Neuronal stem cell (in vitro differentiated cells): ENCODE measurements around the gene ZFR.
"Not testable (repeated sequence)": the region's sequence is repeated elsewhere in the genome, so short reads cannot be mapped to it uniquely, and the experiment has no call there.

Experiments used
- DNase-seq: peaks from one replicate; pipeline ENCODE4 v3.0.0-alpha.2; 2013; ENCODE audit warnings: low spot score
- H2AFZ ChIP-seq: one replicate; pipeline ENCODE4 v1.6.1; 2013; ENCODE audit warnings: mild to moderate bottlenecking, low read length, inconsistent platforms
- H2AK5ac ChIP-seq: 2 replicates; pipeline ENCODE4 v1.6.1; 2013; ENCODE audit warnings: low read depth, mild to moderate bottlenecking, inconsistent platforms, low read length, moderate library complexity, mixed read lengths
- H2BK120ac ChIP-seq: 2 replicates; pipeline ENCODE4 v1.6.1; 2013; ENCODE audit warnings: low read depth, mild to moderate bottlenecking, inconsistent platforms, low read length, moderate library complexity, mixed read lengths
- H2BK12ac ChIP-seq: one replicate; pipeline ENCODE4 v1.6.1; 2013; ENCODE audit warnings: low read length, inconsistent platforms
- H2BK15ac ChIP-seq: 2 replicates; pipeline ENCODE4 v1.6.1; 2013; ENCODE audit warnings: mild to moderate bottlenecking, low read length, inconsistent platforms, mixed read lengths
- H2BK5ac ChIP-seq: one replicate; pipeline ENCODE4 v1.6.1; 2013; ENCODE audit warnings: inconsistent platforms, mild to moderate bottlenecking, low read length, moderate library complexity
- H3K14ac ChIP-seq: one replicate; pipeline ENCODE4 v1.6.1; 2013; ENCODE audit warnings: low read length, inconsistent platforms
- H3K18ac ChIP-seq: 2 replicates; pipeline ENCODE4 v1.6.1; 2013; ENCODE audit warnings: low read length, inconsistent platforms
- H3K23ac ChIP-seq: 2 replicates; pipeline ENCODE4 v1.6.1; 2013; ENCODE audit warnings: low read depth, mild to moderate bottlenecking, mixed read lengths, low read length, inconsistent platforms; ENCODE audit not compliant: poor library complexity
- H3K27ac ChIP-seq: replicated peaks from 3 replicates; pipeline ENCODE4 v1.5.1; 2013; ENCODE audit warnings: low read length, inconsistent platforms
- H3K27me3 ChIP-seq, 3 experiments: 2 replicates each; pipeline ENCODE4 v1.6.1; 2013; ENCODE audit warnings: low read length in 3 of 3, mild to moderate bottlenecking in 2 of 3, inconsistent platforms in 1 of 3, low read depth in 1 of 3, mixed read lengths in 1 of 3, moderate library complexity in 1 of 3; ENCODE audit not compliant: control insufficient read depth in 3 of 3, insufficient read depth in 3 of 3
- H3K36me3 ChIP-seq, 2 donors: replicated peaks in 1 of 2; 2 replicates each; pipeline ENCODE4 v1.6.1; 2013; ENCODE audit warnings: low read length in 2 of 2; ENCODE audit not compliant: control insufficient read depth in 2 of 2, insufficient read depth in 2 of 2
- H3K4ac ChIP-seq: 2 replicates; pipeline ENCODE4 v1.6.1; 2013; ENCODE audit warnings: inconsistent platforms, mild to moderate bottlenecking, low read length, moderate library complexity
- H3K4me1 ChIP-seq, 2 donors: 1 replicate in 1 of 2; 2 replicates in 1 of 2; pipeline ENCODE4 v1.6.1; 2013; ENCODE audit warnings: low read length in 2 of 2, low read depth in 1 of 2; ENCODE audit not compliant: control insufficient read depth in 2 of 2, insufficient read depth in 1 of 2
- H3K4me2 ChIP-seq: one replicate; pipeline ENCODE4 v1.6.1; 2013; ENCODE audit warnings: mild to moderate bottlenecking, low read length, inconsistent platforms; ENCODE audit not compliant: insufficient read depth, poor library complexity, severe bottlenecking
- H3K4me3 ChIP-seq, 2 donors: 2 replicates each; pipeline ENCODE4 v1.5.1; 2013; ENCODE audit warnings: low read length in 2 of 2, mild to moderate bottlenecking in 2 of 2, inconsistent platforms in 1 of 2, moderate library complexity in 1 of 2
- H3K79me1 ChIP-seq: one replicate; pipeline ENCODE4 v1.6.1; 2013; ENCODE audit warnings: low read depth, mild to moderate bottlenecking, inconsistent platforms, low read length, moderate library complexity
- H3K9ac ChIP-seq: one replicate; pipeline ENCODE4 v1.6.1; 2013; ENCODE audit warnings: mild to moderate bottlenecking, low read depth, low read length, inconsistent platforms; ENCODE audit not compliant: poor library complexity
- H3K9me3 ChIP-seq, 2 donors: replicated peaks in 1 of 2; 2 replicates each; pipeline versions ENCODE3 to v1.6.1; 2013; ENCODE audit warnings: low read length in 2 of 2, mild to moderate bottlenecking in 2 of 2, inconsistent platforms in 1 of 2, low read depth in 1 of 2, mixed read lengths in 1 of 2, moderate library complexity in 1 of 2; ENCODE audit not compliant: control insufficient read depth in 2 of 2, insufficient read depth in 1 of 2
- H4K8ac ChIP-seq: one replicate; pipeline ENCODE4 v1.6.1; 2013; ENCODE audit warnings: low read depth, mild to moderate bottlenecking, inconsistent platforms, low read length, moderate library complexity
- H4K91ac ChIP-seq: one replicate; pipeline ENCODE4 v1.6.1; 2013; ENCODE audit warnings: low read length, low read depth, mild to moderate bottlenecking, inconsistent platforms; ENCODE audit not compliant: poor library complexity
- WGBS, 2 donors: extraction: QIAGEN DNeasy Blood & Tissue Kit; methylation state at CpG; one replicate each; pipeline ENCODE4 v1.1.7; 2013; ENCODE audit warnings: missing lambda C conversion rate in 2 of 2, mixed read lengths in 1 of 2; ENCODE audit not compliant: insufficient read length in 2 of 2, insufficient replicate concordance in 1 of 2; ENCODE audit errors: extremely low coverage in 2 of 2; 5-methylcytosine and 5-hydroxymethylcytosine counted together

Gene ZFR

GRCh38 chr5:32322882-32323281 is 121.7 kb downstream of the ZFR start:
- Histone ChIP-seq H3K79me1 (no peaks in the 10 kb centered on the region), H2BK5ac (no peak overlapping the region), H2AFZ (no peak overlapping the region), H3K4me2 (no peak overlapping the region), H3K9me3 (peaks cover 2 to 5% of the 10 kb centered on the region in 2 donors), H2BK12ac (no peak overlapping the region), H2BK120ac (no peak overlapping the region), H2BK15ac (no peak overlapping the region), H3K4me3 (no peak overlapping the region), H3K4me1 (no peaks in the 10 kb centered on the region), H3K9ac (no peak overlapping the region), H2AK5ac (no peak overlapping the region), H3K27me3 (no peaks in the 10 kb centered on the region), H3K14ac (no peak overlapping the region), H3K18ac (no peak overlapping the region), H4K91ac (no peak overlapping the region), H3K36me3 (no peaks in the 10 kb centered on the region), H3K27ac (no peak overlapping the region), H3K4ac (no peak overlapping the region), H3K23ac (no peak overlapping the region), H4K8ac (no peak overlapping the region)
- no CpG with 5 or more reads among the region's 12 CpGs for WGBS, 2 donors
- DNase-seq = no peak

GRCh38 chr5:32321787-32322186 is 122.8 kb downstream of the ZFR start:
- H3K23ac ChIP-seq, H3K4me2 ChIP-seq, H3K4me1 ChIP-seq, H3K9ac ChIP-seq, H4K91ac ChIP-seq, H3K79me1 ChIP-seq, H2BK5ac ChIP-seq, H3K27me3 ChIP-seq, DNase-seq, H2AK5ac ChIP-seq, H3K4me3 ChIP-seq, H2BK12ac ChIP-seq, H4K8ac ChIP-seq, H2BK15ac ChIP-seq, H3K4ac ChIP-seq, H3K27ac ChIP-seq, H2BK120ac ChIP-seq, H3K18ac ChIP-seq, H3K9me3 ChIP-seq, H3K36me3 ChIP-seq, H2AFZ ChIP-seq, H3K14ac ChIP-seq: not testable (repeated sequence)
- no CpG with 5 or more reads among the region's 2 CpGs for WGBS, 2 donors

GRCh38 chr5:32320576-32320975 is 124.0 kb downstream of the ZFR start:
- H4K91ac ChIP-seq = no peak overlapping the region
- no peak overlapping the region for H3K27ac ChIP-seq
- H2AFZ ChIP-seq = no peak overlapping the region
- peak overlapping the region; percentile 17 for H4K8ac ChIP-seq
- H2BK12ac ChIP-seq = peak overlapping the region; percentile 58
- no peak overlapping the region for H3K9ac ChIP-seq
- WGBS, 2 donors = no CpG with 5 or more reads among the region's 10 CpGs
- H3K23ac ChIP-seq = peak overlapping the region; percentile 1
- peak overlapping the region; percentile 37 for H3K4ac ChIP-seq
- no peak for DNase-seq
- H2BK5ac ChIP-seq = no peak overlapping the region
- no peak overlapping the region for H3K14ac ChIP-seq
- H3K9me3 ChIP-seq = peaks cover 2 to 5% of the 10 kb centered on the region in 2 donors
- no peaks in the 10 kb centered on the region for H3K36me3 ChIP-seq
- H3K4me2 ChIP-seq = no peak overlapping the region
- H2AK5ac ChIP-seq = peak overlapping the region; percentile 70
- no peak overlapping the region for H2BK15ac ChIP-seq
- no peak overlapping the region for H3K4me3 ChIP-seq
- peak overlapping the region; percentile 47 for H2BK120ac ChIP-seq
- H3K79me1 ChIP-seq = no peaks in the 10 kb centered on the region
- no peak overlapping the region for H3K18ac ChIP-seq
- no peaks in the 10 kb centered on the region for H3K27me3 ChIP-seq
- H3K4me1 ChIP-seq = no peaks in the 10 kb centered on the region

- Histone ChIP-seq H3K18ac (no peak overlapping the region), H2AFZ (no peak overlapping the region), H4K8ac (no peak overlapping the region), H3K9ac (no peak overlapping the region), H2BK120ac (no peak overlapping the region), H2BK12ac (no peak overlapping the region), H3K4me3 (no peak overlapping the region), H2BK5ac (no peak overlapping the region), H3K14ac (no peak overlapping the region), H3K27me3 (no peaks in the 10 kb centered on the region), H3K4me2 (no peak overlapping the region), H2BK15ac (no peak overlapping the region), H4K91ac (no peak overlapping the region), H3K4ac (no peak overlapping the region), H2AK5ac (peak overlapping the region; percentile 70), H3K4me1 (no peaks in the 10 kb centered on the region), H3K27ac (no peak overlapping the region), H3K36me3 (no peaks in the 10 kb centered on the region), H3K23ac (peak overlapping the region; percentile 1), H3K9me3 (peaks cover 2 to 5% of the 10 kb centered on the region in 2 donors), H3K79me1 (no peaks in the 10 kb centered on the region)
- no CpG with 5 or more reads among the region's 7 CpGs for WGBS, 2 donors
- no peak for DNase-seq
These were observed 124.5 kb downstream of the ZFR start for GRCh38 chr5:32319926-32320543.
